Left lung (tissue), 10 donors: ENCODE data around the gene SORL1. TPM values are rescaled to one million over a fixed set of nuclear protein-coding genes. Genes with fewer than 3 reads are reported as not detected.

ENCODE experiments used
- ATAC-seq: fragments of 200-7000 bp; cut with Tn5 transposase; one replicate; pipeline ENCODE4 v1.9.1; 2020; ENCODE audit warnings: moderate library complexity
- DNase-seq, 4 donors: peaks; one replicate each; pipeline ENCODE4 v3.0.0-alpha.2; 2013 to 2020
- H3K27ac ChIP-seq, 2 donors: fragments of 200-600 bp; sonication (generic) in 1 of 2; one replicate each; pipeline versions ENCODE4 v1.5.0 to v1.8.0; 2020 to 2021
- H3K27me3 ChIP-seq, 2 donors: fragments of 200-600 bp; sonication (generic) in 1 of 2; one replicate each; pipeline versions ENCODE4 v1.5.0 to v1.8.0; 2020 to 2021
- H3K36me3 ChIP-seq, 2 donors: fragments of 200-600 bp; sonication (generic) in 1 of 2; one replicate each; pipeline versions ENCODE4 v1.5.0 to v1.8.0; 2020 to 2021
- H3K4me1 ChIP-seq, 2 donors: fragments of 200-600 bp; one replicate each; pipeline ENCODE4 v1.8.0; 2021
- H3K4me3 ChIP-seq, 2 donors: fragments of 200-600 bp; sonication (generic) in 1 of 2; one replicate each; pipeline versions ENCODE4 v1.5.0 to v1.8.0; 2020 to 2021; ENCODE audit warnings: mild to moderate bottlenecking in 1 of 2
- H3K9me3 ChIP-seq, 2 donors: fragments of 200-600 bp; sonication (generic) in 1 of 2; one replicate each; pipeline versions ENCODE4 v1.5.0 to v1.8.0; 2020 to 2021
- CTCF ChIP-seq, 2 donors: fragments of 200-600 bp; sonication (generic) in 1 of 2; IDR thresholded peaks; one replicate each; pipeline versions ENCODE4 v1.5.0 to v1.8.0; 2021; ENCODE audit warnings: antibody characterized with exemption in 2 of 2
- intact Hi-C, 2 donors: fragments of 100-400 bp; cut with DNase I; formaldehyde crosslinking; loops; one replicate each; pipeline versions ENCODE4 v1.11.2 to v1.14.2; 2022
- polyA plus RNA-seq, 6 donors: library from polyadenylated mRNA; unstranded; fragments of 120-200 nt; gene quantifications; one replicate each; pipeline ENCODE4 v1.2.1, GENCODE V29; 2013; ENCODE audit not compliant: insufficient read length in 6 of 6
- total RNA-seq, 2 donors: library from RNA; stranded (reverse); fragmentation: NEBNext Ultra II Directional; extraction: Animal tissue kit (Norgen Biotek cat#: 25700); gene quantifications; one replicate each; pipeline ENCODE4 v1.2.1, GENCODE V29; 2021
- donor health status: DM: no; HTN: yes; CAD: no.
- donor health status: DM: no; HTN: no; CAD: no.

The SORL1 gene
- total and polyA plus RNA-seq, 8 donors: 29.8 to 114 (median 33.4) TPM

- Histone ChIP-seq H3K4me3 (no peak overlapping the region), H3K27ac (no peak overlapping the region), H3K4me1 (peaks cover 0 to 5% of the 10 kb centered on the region in 2 donors), H3K36me3 (peaks cover 0 to 69% of the 10 kb centered on the region in 2 donors), H3K9me3 (no peaks in the 10 kb centered on the region), H3K27me3 (no peaks in the 10 kb centered on the region)
- no peak for TF ChIP-seq CTCF (IDR thresholded peaks at IDR 0.05)
- intact Hi-C loops: no loop called here
- ATAC-seq (no peak), DNase-seq (no peak)
Observed at GRCh38 chr11:121560236-121560635, 108.1 kb downstream of the SORL1 start.

GRCh38 chr11:121561240-121561639, 109.1 kb downstream of the SORL1 start:
- Histone ChIP-seq H3K27me3 (no peaks in the 10 kb centered on the region), H3K4me1 (peaks cover 0 to 5% of the 10 kb centered on the region in 2 donors), H3K27ac (no peak overlapping the region), H3K9me3 (no peaks in the 10 kb centered on the region), H3K4me3 (no peak overlapping the region), H3K36me3 (peaks cover 0 to 59% of the 10 kb centered on the region in 2 donors)
- ATAC-seq (no peak), DNase-seq (no peak)
- TF ChIP-seq CTCF (IDR thresholded peaks at IDR 0.05): no peak
- intact Hi-C loops: no loop called here

- intact Hi-C loops: no loop called here
- Histone ChIP-seq H3K4me1 (peaks cover 0 to 5% of the 10 kb centered on the region in 2 donors), H3K9me3 (no peaks in the 10 kb centered on the region), H3K4me3 (no peak overlapping the region), H3K27ac (no peak overlapping the region), H3K27me3 (no peaks in the 10 kb centered on the region), H3K36me3 (peaks cover 0 to 60% of the 10 kb centered on the region in 2 donors)
- no peak for ATAC-seq
- no peak for DNase-seq
- no peak for TF ChIP-seq CTCF (IDR thresholded peaks at IDR 0.05)
Observed at GRCh38 chr11:121561716-121562115, 109.6 kb downstream of the SORL1 start.

- Histone ChIP-seq H3K4me3 (no peak overlapping the region), H3K9me3 (no peaks in the 10 kb centered on the region), H3K4me1 (peaks cover 0 to 5% of the 10 kb centered on the region in 2 donors), H3K27me3 (no peaks in the 10 kb centered on the region), H3K27ac (no peak overlapping the region), H3K36me3 (peaks cover 0 to 60% of the 10 kb centered on the region in 2 donors)
- intact Hi-C loops: no loop called here
- DNase-seq: no peak
- ATAC-seq: no peak
- TF ChIP-seq CTCF (IDR thresholded peaks at IDR 0.05): no peak
Observed at GRCh38 chr11:121563003-121563402, 110.9 kb downstream of the SORL1 start.

GRCh38 chr11:121563900-121564822, 112.0 kb downstream of the SORL1 start:
- intact Hi-C loops: no loop called here
- Histone ChIP-seq H3K27me3 (no peaks in the 10 kb centered on the region), H3K4me3 (no peak overlapping the region), H3K4me1 (peaks cover 0 to 5% of the 10 kb centered on the region in 2 donors), H3K27ac (no peak overlapping the region), H3K9me3 (no peaks in the 10 kb centered on the region), H3K36me3 (peaks cover 0 to 52% of the 10 kb centered on the region in 2 donors)
- TF ChIP-seq CTCF (IDR thresholded peaks at IDR 0.05): no peak
- DNase-seq (peak in 1 of 4 donors; percentile 27), ATAC-seq (peak; percentile 68)
